Hematopoietic multipotent progenitor cell treated with erythropoietin and hydrocortisone succinate and interleukin-3 and kit ligand, for 4 days (in vitro differentiated cells): Measurements from ENCODE around the gene VWA5A.

Experiments used
- DNase-seq: peaks from one replicate; pipeline ENCODE4 v3.0.0-alpha.2; 2015

The VWA5A gene

DNA sequence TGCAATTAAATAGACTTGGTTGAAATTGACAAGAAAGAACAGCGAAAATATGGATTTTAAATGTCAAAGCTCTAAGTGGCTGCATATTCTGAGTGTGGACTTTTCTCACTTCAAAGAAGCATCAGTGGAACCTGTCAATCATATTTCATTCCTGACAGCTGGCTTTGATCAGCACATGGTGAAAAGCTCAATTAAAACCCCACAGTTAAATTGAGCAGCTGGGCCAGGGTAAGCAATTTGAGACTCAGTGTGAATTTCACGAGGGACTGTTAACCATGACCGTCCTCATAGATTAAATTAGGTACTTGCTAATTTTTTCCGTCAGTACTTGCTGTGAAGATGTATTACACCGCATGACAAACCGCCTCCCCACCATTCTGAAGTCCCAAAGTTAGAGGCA, 56.9 kb downstream of the VWA5A start:
- DNase-seq, result no peak

GRCh38 chr11:124172599-124172998, 57.3 kb downstream of the VWA5A start:
- no peak for DNase-seq

DNA sequence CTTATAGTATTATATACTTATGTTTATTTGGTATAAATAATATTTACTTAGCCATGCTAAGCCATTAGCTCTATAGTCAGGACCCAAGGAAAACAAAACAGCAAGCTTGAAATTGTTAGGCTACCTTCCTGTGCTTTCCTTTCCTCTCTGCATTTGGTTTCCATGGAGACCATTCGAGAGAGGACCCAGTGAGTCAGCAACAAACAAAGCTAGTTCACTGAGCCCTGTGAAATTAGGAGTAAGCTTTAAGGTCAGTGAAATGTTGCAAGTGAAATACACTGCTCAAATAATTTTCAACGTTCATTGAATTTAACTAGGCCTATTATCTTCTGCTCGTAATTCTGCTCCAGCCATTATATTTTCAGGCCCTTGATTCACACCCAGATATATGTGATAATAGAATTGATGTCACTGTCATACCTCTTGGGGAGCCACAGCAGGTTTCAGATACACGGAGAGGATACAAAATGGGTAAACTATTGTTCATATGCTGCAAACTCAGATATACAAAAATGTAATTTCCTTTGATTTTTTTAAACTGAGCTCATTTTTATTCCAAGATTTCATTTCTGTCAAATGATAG, 58.8 kb downstream of the VWA5A start:
- peak; percentile 68 for DNase-seq

GRCh38 chr11:124176925-124177715, 61.9 kb downstream of the VWA5A start:
- peak; percentile 68 for DNase-seq

DNA sequence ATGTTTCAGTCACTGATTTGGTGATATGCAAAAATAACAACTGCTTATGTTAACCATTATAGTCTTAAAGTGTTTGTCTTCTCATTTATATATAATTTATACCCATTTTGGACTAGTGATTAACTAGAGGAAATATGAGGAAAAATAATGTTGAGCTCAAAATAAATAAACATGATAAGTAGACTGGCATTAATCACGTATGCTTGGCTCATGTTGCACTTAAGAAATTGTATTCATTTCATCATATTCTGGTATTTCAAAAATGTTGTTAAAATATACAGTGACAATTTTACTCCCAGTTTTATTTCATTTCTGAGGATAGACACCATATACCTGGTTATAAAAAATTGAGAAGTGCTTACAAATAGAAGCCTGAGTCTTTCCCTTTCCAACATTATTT, 64.1 kb downstream of the VWA5A start:
- no peak for DNase-seq

- DNase-seq, result no peak
Measured at GRCh38 chr11:124183068-124183467, 67.8 kb downstream of the VWA5A start, which contains the start of gene OR10D3. Gene OR10D3, plus strand, starts transcription at chr11:124183345. Its CDS starts 1,925 bp downstream, at chr11:124185270.

DNA sequence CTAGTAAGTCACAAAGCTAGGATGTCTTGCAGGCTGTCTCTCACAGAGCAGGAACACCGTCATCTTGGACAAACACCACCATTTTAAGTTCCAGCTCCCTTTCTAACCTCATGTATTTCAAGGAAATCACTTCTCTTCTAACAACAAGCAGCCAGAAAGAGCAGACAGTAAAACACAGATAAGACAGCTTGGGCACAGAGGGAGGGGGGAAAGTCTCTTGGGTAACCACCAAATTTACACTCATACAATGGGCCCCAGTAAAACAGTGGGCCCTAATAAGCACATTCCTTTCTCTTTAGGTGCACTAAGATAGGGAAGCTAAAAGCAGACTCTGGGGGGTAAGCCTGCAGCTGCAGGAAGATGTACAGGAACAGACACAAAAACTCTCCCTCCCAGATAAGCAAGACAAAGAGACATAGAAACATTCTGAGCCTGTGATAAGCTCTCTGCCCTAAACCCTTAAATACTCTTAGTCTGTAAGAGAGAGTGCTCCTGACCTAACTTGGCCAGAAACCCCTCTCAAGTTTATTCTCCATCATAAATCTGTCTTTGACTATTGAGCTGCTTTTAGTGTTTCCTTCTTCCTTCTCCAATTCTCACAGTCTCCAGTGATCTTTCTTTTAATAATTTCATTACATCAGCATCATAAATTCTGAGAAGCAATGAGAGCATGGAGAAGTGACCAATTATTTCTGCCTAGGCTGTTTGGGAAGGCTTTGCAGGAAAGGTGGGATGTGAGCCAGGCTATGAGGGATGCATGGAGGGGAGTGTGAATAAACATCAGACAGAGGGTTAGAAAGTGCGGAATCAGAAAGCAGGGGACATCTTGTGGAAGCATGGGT, 75.3 kb downstream of the VWA5A start:
- DNase-seq, result peak; percentile 63

GRCh38 chr11:124193221-124194010, 78.2 kb downstream of the VWA5A start:
- peak; percentile 30 for DNase-seq

GRCh38 chr11:124194293-124195188, 79.3 kb downstream of the VWA5A start:
- no peak for DNase-seq

GRCh38 chr11:124195189-124195734, 80.0 kb downstream of the VWA5A start:
- peak; percentile 88 for DNase-seq
